Astrocyte (in vitro differentiated cells and primary cell): ENCODE data around the gene DCTPP1. TPM values are rescaled to one million over a fixed set of nuclear protein-coding genes. Genes with fewer than 3 reads are reported as not detected.

Experiments used
- DNase-seq: peaks from one replicate; pipeline ENCODE4 v3.0.0-alpha.2; 2010; ENCODE audit warnings: low read depth
- FAIRE-seq: peaks from 2 replicates; lab custom pipeline; 2011; peaks lifted over from hg19 to GRCh38; lab: Jason Lieb, UNC
- H2AFZ ChIP-seq: 2 replicates; pipeline ENCODE4 v1.6.0; 2012; ENCODE audit warnings: low read depth, low read length, inconsistent platforms
- H3K27ac ChIP-seq: 2 replicates; pipeline ENCODE4 v1.5.1; 2011; ENCODE audit warnings: low read depth, low read length, inconsistent platforms
- H3K27me3 ChIP-seq: 2 replicates; pipeline ENCODE4 v1.6.0; 2011; ENCODE audit warnings: low read length, inconsistent platforms; ENCODE audit not compliant: insufficient read depth
- H3K36me3 ChIP-seq: 2 replicates; pipeline ENCODE4 v1.5.1; 2011; ENCODE audit warnings: low read length, inconsistent platforms; ENCODE audit not compliant: insufficient read depth
- H3K4me1 ChIP-seq: 2 replicates; pipeline ENCODE4 v1.5.1; 2011; ENCODE audit warnings: low read length, inconsistent platforms; ENCODE audit not compliant: insufficient read depth
- H3K4me2 ChIP-seq: 2 replicates; pipeline ENCODE4 v1.6.0; 2012; ENCODE audit warnings: low read length, inconsistent platforms
- H3K4me3 ChIP-seq: 2 replicates; pipeline ENCODE4 v1.5.1; 2011; ENCODE audit warnings: low read depth, mild to moderate bottlenecking, low read length, inconsistent platforms; ENCODE audit not compliant: insufficient read depth
- H3K79me2 ChIP-seq: 2 replicates; pipeline ENCODE4 v1.6.0; 2012; ENCODE audit warnings: mild to moderate bottlenecking, low read length, inconsistent platforms; ENCODE audit not compliant: insufficient read depth
- H3K9ac ChIP-seq: 2 replicates; pipeline ENCODE4 v1.6.0; 2012; ENCODE audit warnings: mild to moderate bottlenecking, low read length, inconsistent platforms
- H3K9me3 ChIP-seq: 2 replicates; pipeline ENCODE4 v1.5.1; 2012; ENCODE audit warnings: low read depth, mild to moderate bottlenecking, low read length, inconsistent platforms; ENCODE audit not compliant: insufficient read depth
- H4K20me1 ChIP-seq: 2 replicates; pipeline ENCODE4 v1.6.0; 2012; ENCODE audit warnings: low read length, inconsistent platforms; ENCODE audit not compliant: insufficient read depth
- H3K27ac Mint-ChIP-seq: one replicate; pipeline ENCODE4 v1.8.0; 2021; ENCODE audit warnings: mild to moderate bottlenecking, mixed read lengths; ENCODE audit not compliant: unreplicated experiment
- H3K27me3 Mint-ChIP-seq: one replicate; pipeline ENCODE4 v1.8.0; 2021; ENCODE audit warnings: low read depth, mixed read lengths; ENCODE audit not compliant: unreplicated experiment
- H3K36me3 Mint-ChIP-seq: one replicate; pipeline ENCODE4 v1.8.0; 2021; ENCODE audit warnings: low read depth, mixed read lengths; ENCODE audit not compliant: unreplicated experiment
- H3K4me1 Mint-ChIP-seq: one replicate; pipeline ENCODE4 v1.8.0; 2021; ENCODE audit warnings: low read depth, mixed read lengths; ENCODE audit not compliant: unreplicated experiment
- H3K4me3 Mint-ChIP-seq: one replicate; pipeline ENCODE4 v1.8.0; 2021; ENCODE audit warnings: mild to moderate bottlenecking, moderate library complexity, mixed read lengths; ENCODE audit not compliant: unreplicated experiment
- H3K9me3 Mint-ChIP-seq: one replicate; pipeline ENCODE4 v1.8.0; 2021; ENCODE audit warnings: mild to moderate bottlenecking, mixed read lengths; ENCODE audit not compliant: unreplicated experiment
- CTCF ChIP-seq: IDR thresholded peaks from 2 replicates; pipeline ENCODE4 v1.5.1; 2011; ENCODE audit warnings: low read depth, mild to moderate bottlenecking, inconsistent platforms, low read length, moderate library complexity; ENCODE audit not compliant: insufficient read depth
- EZH2 ChIP-seq: IDR thresholded peaks from 2 replicates; pipeline ENCODE4 v1.6.1; 2012; ENCODE audit warnings: mild to moderate bottlenecking, low read length, inconsistent platforms; ENCODE audit not compliant: insufficient read depth
- total RNA-seq: library from RNA; stranded (reverse); gene quantifications from 2 replicates; pipeline ENCODE4 v1.2.1, GENCODE V29; 2021

The DCTPP1 gene
- total RNA-seq, 1 donor from 2014 or later, result 36.5 TPM

GRCh38 chr16:30446203-30446595 is 16.4 kb upstream of the DCTPP1 start:
- no peak overlapping the region for H3K27ac ChIP-seq
- H3K27me3 Mint-ChIP-seq, result no peaks in the 10 kb centered on the region

GRCh38 chr16:30445408-30446202 is 15.8 kb upstream of the DCTPP1 start, which contains the start of gene SEPHS2:
Gene SEPHS2, minus strand, starts transcription at chr16:30445874. Its CDS starts 147 bp downstream, at chr16:30445727.
- H3K27me3 ChIP-seq, result no peaks in the 10 kb centered on the region
- no peaks in the 10 kb centered on the region for H3K27me3 Mint-ChIP-seq
- no peak for TF ChIP-seq EZH2
- TF ChIP-seq CTCF, result peak; percentile 10
- H3K27ac Mint-ChIP-seq, result peak within 1 kb of the TSS; percentile 63
- peak within 1 kb of the TSS; percentile 90 for H3K4me3 Mint-ChIP-seq
- H3K36me3 ChIP-seq, result no peaks in the 10 kb centered on the region
- H3K4me1 ChIP-seq, result peaks cover 12% of the 10 kb centered on the region
- H3K36me3 Mint-ChIP-seq, result peaks cover 16% of the 10 kb centered on the region
- no peaks in the 10 kb centered on the region for H4K20me1 ChIP-seq
- H3K27ac ChIP-seq, result peak within 1 kb of the TSS; percentile 89
- no peak for FAIRE-seq
- peak within 1 kb of the TSS; percentile 94 for H3K4me2 ChIP-seq
- no peaks in the 10 kb centered on the region for H3K9me3 ChIP-seq
- peaks cover 14% of the 10 kb centered on the region for H3K4me1 Mint-ChIP-seq
- DNase-seq, result peak; percentile 96
- H2AFZ ChIP-seq, result peak within 1 kb of the TSS; percentile 80
- H3K4me3 ChIP-seq, result peak within 1 kb of the TSS; percentile 66
- H3K79me2 ChIP-seq, result peaks cover 15% of the 10 kb centered on the region
- peak within 1 kb of the TSS; percentile 91 for H3K9ac ChIP-seq
- peaks cover 7% of the 10 kb centered on the region for H3K9me3 Mint-ChIP-seq

More at GRCh38 chr16:30446203-30446595, 16.4 kb upstream of the DCTPP1 start:
- H3K9ac ChIP-seq, result peak overlapping the region; percentile 91
- peak overlapping the region; percentile 89 for H3K4me3 Mint-ChIP-seq
- H2AFZ ChIP-seq, result peak overlapping the region; percentile 80
- H3K4me2 ChIP-seq, result peak overlapping the region; percentile 94
- H3K9me3 Mint-ChIP-seq, result peaks cover 7% of the 10 kb centered on the region
- FAIRE-seq, result no peak
- peaks cover 14% of the 10 kb centered on the region for H3K4me1 Mint-ChIP-seq
- no peaks in the 10 kb centered on the region for H3K27me3 ChIP-seq
- peak overlapping the region; percentile 7 for H3K27ac Mint-ChIP-seq
- H3K4me3 ChIP-seq, result peak overlapping the region; percentile 66
- H3K79me2 ChIP-seq, result peaks cover 15% of the 10 kb centered on the region
- peaks cover 16% of the 10 kb centered on the region for H3K36me3 Mint-ChIP-seq
- H3K4me1 ChIP-seq, result peaks cover 12% of the 10 kb centered on the region
- TF ChIP-seq CTCF (no peak), EZH2 (no peak)
- DNase-seq, result no peak
- H4K20me1 ChIP-seq, result no peaks in the 10 kb centered on the region
- no peaks in the 10 kb centered on the region for H3K9me3 ChIP-seq
- H3K36me3 ChIP-seq, result no peaks in the 10 kb centered on the region

GRCh38 chr16:30445149-30445407 is 15.2 kb upstream of the DCTPP1 start:
- Histone ChIP-seq H3K27ac (peak overlapping the region; percentile 89), H3K27me3 (no peaks in the 10 kb centered on the region), H3K4me3 (peak overlapping the region; percentile 66), H3K4me2 (peak overlapping the region; percentile 94), H3K36me3 (no peaks in the 10 kb centered on the region), H3K4me1 (peaks cover 12% of the 10 kb centered on the region), H2AFZ (peak overlapping the region; percentile 80), H3K79me2 (peaks cover 15% of the 10 kb centered on the region), H3K9me3 (no peaks in the 10 kb centered on the region), H3K9ac (peak overlapping the region; percentile 91), H4K20me1 (no peaks in the 10 kb centered on the region)
- peak overlapping the region; percentile 63 for H3K27ac Mint-ChIP-seq
- no peaks in the 10 kb centered on the region for H3K27me3 Mint-ChIP-seq
- TF ChIP-seq EZH2 (no peak), CTCF (no peak)
- FAIRE-seq (no peak), DNase-seq (no peak)
- peak overlapping the region; percentile 90 for H3K4me3 Mint-ChIP-seq
- peaks cover 14% of the 10 kb centered on the region for H3K4me1 Mint-ChIP-seq
- H3K9me3 Mint-ChIP-seq, result peaks cover 7% of the 10 kb centered on the region
- peaks cover 16% of the 10 kb centered on the region for H3K36me3 Mint-ChIP-seq
